Activated T-cell treated with anti-CD3 and anti-CD28 coated beads for 24 hours (primary cell): ENCODE measurements around the gene PLA2G2A.
"Not testable (repeated sequence)": the region's sequence is repeated elsewhere in the genome, so short reads cannot be mapped to it uniquely, and the experiment has no call there.

ENCODE experiments used
- DNase-seq: peaks from one replicate; pipeline ENCODE4 v3.0.0-alpha.2; 2020; ENCODE audit warnings: low read depth

The PLA2G2A gene

DNA sequence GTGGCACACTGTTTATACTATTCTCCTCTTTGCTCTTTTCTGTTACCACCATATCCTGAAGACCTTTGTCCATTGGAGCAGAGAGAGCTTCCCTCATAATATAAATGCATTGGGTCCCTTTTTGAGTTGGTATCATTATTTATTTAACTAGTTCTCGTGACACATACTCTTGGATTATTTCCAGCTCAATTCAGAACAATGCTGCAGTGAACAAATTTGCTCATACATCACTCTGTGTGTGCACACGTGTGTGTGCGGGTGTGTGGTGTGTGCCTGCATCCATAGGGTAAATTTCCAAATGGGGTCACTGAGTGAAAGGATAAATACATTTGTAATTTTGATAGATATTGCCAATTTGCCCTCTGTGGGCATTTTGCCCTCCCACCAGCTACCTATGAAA, 5.8 kb downstream of the PLA2G2A start:
- no peak for DNase-seq

DNA sequence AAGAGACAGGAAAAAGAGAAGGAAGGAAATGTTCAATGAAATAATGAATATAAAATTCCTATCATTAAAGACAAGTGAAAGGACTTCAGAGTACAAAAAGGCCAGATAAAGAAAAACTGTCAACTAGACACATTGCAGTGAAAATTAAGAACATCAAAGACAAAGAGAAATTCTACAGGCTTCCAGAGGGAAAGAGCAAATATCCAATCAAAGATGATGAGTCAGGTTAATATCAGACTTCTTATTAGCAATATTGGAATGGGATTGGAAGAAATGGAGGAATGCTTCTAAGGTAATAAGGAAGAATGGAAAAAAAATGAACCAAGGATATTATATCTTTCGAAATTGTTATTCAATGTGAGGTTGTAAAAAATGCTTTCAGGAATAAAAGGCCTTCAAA, 7.8 kb downstream of the PLA2G2A start:
- no peak for DNase-seq

DNA sequence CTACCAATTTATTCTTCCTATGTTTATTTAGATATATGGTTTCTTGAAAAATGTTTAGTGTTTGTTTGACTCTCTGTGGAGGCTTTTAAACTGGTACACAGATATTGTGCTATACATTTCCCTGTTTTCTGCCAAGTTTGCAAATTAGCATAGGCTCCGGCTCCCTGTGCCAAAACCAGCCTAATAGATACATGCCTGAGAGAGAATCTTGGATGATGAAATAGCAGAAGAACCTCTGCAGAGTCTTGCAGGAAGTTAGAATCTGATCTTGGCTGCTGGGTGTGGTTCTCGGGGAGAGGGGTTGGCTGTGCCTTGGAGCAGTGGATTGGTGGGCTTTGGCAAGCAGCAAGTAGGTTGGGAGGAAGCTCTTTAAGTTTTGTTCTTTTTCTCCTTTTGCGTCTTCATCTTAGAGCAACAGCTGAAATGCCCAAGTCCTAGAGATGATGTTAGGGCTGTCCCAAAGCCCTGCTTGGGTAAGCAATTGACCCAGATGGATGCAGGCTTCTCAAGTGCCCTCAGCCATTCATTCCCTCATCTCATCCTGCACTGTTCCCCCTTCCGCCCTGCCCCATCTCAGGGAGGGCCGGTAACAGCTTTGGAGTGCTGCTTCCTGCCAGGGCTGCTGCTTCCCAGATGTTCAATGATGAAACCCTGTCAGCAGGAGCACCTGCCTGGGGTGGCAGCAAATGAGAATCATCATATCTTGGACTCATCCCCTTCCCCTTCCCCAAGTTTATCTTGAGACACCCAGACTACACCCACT, 9.3 kb downstream of the PLA2G2A start:
- DNase-seq: no peak

DNA sequence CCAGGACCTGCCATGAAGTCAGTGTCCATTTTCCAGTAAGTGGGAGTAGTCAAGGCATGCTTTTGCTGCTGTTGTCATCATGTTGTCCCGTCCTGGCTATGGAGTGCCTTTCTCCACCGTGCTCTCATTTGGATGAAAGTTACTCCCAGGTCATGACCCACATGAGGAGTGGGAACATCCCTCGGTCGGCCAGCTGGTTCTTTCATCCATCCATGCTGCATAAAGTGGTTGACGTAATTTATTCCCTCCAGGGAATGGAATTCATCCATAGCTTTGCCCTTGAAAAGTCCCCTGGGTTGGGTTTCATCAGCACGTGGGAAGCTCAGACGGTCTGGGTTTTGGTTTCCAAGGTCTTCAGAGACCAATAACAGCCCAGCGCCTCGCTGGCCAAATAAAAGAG, 11.6 kb downstream of the PLA2G2A start:
- no peak for DNase-seq

DNA sequence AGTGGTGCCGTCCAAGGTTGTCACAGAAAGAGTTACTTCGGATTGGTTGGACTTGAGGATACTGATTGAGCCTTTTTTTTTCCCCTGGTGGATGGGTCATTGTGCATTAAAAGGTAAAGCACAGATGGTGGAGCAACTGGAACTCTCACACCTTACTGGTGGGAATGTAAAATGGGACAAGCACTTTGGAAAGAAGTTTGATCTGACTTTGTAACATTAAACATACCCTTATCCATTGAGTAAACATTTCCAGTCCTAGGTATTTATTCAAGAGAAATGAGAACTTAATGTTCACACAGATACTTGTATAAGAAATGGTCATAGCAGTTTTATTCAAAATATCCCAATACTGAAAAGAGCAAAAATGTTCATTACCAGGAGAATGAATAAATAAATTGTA, 14.9 kb downstream of the PLA2G2A start:
- DNase-seq: no peak

DNA sequence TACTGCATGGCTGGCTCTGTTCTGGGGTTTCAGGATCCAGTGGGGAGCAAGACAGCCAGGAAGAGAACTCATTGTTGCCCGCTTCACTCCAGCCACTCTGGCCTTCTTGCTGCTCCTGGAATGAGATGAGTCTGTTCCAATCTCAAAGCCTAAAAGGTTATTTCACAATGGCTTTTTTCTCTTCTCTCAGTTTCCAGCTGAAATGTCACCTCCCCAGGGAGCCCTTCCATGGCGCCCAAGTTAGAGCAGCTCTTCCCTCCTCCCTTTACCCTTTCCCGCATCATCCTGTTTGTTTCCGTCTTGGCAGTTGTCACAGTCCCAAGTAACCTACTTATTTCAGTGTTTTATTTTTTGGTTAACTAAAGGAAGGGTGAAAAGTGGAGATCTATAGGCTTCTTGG, 15.8 kb downstream of the PLA2G2A start:
- DNase-seq: no peak

DNA sequence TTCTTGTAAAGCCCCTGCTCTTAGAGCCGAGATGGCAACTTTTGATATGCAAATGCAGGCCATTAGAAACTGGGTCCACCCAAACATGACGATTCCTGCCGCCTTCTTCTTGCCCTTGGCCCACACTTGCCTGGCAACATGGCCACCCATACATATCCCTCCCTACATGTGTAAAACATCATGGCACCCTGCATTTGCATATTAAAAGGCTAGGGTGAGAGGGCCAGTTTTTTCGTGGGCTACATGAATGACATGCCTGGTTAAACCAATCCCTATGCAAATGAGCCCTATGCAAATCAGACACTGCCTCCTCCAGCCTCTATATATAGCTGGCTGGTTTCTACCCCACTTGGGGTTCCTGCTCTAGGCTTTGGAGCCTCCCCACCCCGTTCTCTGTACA, 18.8 kb downstream of the PLA2G2A start:
- DNase-seq: no peak

DNA sequence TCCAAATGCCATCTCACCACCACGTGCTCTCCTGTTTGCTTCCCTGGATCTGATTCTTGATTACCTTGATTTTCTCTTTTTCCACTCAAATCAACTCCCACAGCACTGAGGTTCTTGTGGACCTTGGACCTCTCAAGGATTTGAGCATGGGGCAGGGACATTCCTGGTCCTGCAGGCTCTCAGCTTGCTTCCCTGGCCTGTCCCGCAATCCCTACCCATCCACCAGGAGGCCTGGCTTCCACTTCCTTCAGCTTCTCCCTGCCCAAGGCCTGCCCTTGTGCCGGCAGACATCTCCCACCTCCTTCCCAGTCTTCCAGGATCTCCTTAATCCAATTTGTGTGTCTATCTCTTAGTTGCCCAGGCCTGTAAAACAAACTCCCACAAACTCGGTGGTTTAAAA, 21.6 kb downstream of the PLA2G2A start:
- no peak for DNase-seq

DNA sequence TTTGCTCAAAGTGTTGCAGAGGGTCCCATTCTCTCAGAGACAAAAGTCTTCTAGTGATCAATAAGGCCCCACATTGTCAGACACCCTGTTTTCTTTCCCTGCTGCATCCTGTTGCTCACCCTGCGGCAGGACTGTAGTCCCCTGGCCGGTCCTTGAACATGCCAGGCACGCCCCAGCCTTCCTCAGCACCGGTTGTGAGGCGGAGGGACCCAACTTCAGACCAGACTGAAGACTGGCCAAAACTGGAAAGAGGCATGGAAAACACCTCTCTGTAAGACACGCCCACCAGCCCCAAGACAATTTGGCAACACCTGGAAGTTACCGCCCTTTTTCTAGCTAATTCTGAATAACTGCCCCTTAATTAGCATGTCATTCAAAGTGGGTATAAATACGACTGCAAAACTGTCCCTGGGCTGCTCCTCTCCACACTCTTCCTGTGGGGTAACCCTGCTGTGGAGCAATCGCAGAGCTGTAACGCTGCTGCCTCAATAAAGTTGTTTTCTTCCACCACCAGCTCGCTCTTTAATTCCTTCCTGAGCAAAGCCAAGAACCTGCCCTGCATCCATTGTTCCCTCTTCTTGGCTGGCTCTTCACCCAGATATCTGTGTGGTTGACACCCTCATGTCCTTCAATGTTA, 23.8 kb downstream of the PLA2G2A start:
- no peak for DNase-seq

DNA sequence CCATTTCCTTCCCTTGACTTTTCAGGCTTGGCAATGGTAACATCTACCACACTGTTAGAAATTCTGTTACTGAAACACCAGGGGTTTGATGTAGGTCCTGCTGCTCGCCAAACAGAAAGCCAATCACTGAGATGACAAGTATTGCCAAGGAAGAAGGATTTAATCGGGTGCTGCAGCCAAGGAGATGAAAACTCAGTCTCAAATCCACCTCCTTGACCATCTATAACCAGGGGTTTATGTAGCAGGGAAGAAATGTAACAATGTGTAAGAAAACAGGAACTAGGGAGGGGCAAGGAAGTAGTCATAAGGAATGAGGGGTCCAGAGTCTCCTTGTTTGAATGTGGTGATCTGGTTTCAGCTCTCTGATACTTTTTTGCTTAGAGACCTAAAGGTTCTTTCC, 25.4 kb downstream of the PLA2G2A start:
- DNase-seq: no peak

DNA sequence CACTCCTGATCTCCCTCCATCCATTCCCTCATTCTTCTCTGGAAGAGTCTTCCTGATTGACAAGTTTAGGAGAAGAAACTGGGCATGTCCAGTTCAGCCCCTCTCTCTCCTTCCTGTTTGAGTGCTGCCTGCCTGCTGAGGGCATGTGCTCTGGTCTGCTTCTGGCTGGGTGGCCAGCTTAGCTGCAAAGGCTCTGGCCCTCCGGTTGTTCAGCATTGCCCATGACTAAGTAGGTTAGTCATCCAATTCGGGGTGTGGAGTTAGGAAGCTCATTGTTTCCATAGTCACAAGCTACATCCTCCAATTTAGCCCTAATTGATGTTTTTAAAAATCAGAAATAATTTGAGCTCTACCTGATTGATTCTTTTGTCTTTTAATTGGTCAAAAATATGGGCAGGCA, 30.4 kb downstream of the PLA2G2A start:
- DNase-seq: no peak

DNA sequence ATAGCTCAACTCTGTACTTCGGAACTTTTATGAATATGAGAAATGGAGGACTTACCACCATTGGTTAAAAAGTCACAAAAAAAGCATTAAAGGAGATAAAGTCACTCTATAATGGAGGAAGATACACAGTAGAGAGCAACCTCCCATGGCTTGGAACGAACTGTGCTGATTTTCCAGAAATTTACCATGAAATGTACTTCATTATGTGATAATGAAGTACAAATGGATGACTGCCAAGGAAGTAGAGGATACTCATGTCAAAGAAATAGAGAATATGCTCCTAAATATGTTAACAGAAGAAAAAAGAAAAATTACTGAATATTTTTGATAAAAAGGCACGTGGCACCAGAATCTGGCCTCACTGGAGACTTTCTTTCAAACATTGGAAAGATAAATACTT, 32.4 kb downstream of the PLA2G2A start:
- no peak for DNase-seq

DNA sequence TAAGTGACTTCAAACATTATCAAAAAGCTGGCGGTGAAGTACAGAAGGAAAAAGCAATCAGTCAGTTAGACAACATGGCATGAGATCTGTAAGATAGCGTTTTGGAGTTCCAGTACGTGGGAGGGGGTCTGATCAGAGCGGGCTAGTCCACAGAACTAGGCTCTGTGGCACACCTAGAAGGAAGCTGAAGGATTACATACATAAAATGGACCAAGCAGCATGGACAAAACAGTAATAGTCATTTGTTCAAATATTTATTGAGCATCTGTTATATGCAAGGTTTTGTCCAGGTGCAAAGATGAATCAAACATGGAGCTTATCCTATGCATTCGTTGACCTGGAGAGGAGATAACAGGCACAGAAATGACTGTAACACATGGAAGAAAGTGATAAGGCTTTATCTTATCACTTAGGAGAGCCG, 33.1 kb downstream of the PLA2G2A start:
- no peak for DNase-seq

DNA sequence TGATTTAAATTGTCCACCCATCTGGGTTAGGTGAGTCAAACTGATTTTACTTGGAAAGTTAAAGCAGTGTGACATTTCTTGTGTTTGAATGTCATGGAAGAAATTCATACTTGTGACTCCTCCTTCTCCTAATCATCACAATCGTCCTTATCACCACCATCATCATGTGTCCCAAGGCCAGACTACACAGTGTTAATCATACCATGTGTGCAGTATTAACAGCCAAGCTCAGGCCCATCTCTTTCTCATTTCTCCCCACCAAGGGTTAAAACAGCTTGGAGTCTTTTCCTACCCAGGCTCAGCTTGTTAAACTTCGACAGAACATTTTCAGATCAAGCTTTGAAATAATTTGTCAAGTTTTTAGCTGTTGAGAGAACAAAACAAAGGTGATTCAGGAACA, 33.5 kb downstream of the PLA2G2A start:
- DNase-seq: no peak

DNA sequence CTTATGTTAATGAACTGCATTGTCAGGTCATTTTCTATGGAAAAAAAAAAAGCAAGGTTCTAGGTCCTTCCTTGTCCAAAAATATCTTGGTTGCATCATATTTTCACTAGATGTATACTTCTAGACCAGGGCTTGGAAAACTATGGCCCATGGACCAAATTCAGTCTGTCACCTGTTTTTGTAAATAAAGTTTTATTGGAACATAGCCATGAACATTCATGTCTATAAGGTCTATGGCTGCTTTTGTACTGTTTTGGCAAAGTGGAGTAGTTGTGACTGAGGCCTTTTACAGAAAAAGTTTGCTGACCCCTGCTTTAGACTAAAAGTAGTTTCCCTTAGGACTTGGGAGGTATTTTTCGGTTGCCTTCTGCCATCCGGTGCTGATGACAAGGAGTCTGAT, 36.8 kb downstream of the PLA2G2A start:
- DNase-seq: no peak

DNA sequence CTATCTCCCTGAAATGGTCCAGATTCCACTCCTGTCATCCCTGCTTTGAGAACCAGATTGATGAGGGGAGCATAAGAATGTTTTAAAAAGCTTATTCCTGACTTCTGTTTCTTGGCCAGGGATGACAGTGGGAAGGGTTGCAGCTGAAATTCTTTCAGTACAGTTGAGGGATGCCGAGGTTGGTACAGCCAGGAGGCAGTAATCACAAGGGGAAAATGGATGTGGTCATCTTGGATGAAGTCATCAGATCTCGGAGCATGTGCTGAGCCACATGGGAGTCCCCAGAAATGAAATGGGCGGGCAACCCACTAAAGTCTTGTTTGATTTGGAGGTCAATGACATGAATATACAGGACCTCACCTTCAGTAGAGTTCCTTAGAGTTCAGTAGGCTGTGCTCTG, 37.3 kb downstream of the PLA2G2A start:
- no peak for DNase-seq

DNA sequence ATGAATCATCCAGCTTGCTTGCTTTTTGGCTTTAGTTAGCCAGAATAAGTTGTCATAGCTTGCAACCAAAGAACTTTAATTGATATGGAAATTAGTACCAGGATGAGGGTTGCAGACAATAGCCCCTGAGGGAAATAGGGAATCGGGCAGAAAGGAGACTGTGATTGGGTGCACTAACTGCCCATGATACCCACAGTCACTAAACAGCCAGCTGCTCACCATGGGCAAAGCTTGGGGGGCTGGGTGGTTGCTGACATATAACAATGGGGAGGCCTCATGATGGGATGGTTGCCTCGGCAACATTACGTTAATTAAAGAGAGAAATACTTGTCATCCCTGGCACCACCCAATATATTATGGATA, 38.2 kb downstream of the PLA2G2A start:
- no peak for DNase-seq

DNA sequence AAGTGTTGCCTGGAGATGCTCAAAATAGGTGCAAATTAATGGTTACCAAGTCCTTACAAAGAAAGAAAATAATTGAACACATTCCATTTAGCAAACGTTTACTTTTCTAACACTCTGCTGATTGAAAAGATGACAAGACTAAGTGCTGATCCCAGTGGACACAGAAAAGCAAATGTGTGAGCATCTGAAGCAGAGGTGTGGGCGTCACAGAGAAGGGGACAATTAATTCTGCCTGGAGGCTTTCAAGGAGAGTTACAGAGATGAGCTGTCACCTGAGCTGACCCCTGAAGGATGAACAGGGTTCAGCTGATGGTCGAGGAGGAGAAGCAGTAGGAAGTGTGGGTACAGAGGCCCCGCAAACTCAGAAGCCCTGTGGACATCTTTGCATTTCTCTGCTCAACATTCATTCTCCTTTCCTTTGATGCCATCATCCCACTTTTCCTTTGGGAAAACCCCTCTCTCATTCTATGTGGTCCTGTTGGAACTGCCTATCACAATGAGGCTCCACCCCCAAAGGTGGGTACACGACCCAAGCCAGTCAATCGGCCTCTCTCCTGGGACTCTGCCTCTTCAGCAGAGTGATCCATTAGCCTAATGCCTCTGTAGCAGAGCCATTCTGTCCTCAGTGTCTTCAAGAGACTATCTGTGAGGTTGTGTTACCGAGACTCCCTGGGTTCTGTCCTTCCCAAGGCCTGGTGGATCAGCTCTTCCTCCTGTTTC, 38.8 kb downstream of the PLA2G2A start:
- no peak for DNase-seq

DNA sequence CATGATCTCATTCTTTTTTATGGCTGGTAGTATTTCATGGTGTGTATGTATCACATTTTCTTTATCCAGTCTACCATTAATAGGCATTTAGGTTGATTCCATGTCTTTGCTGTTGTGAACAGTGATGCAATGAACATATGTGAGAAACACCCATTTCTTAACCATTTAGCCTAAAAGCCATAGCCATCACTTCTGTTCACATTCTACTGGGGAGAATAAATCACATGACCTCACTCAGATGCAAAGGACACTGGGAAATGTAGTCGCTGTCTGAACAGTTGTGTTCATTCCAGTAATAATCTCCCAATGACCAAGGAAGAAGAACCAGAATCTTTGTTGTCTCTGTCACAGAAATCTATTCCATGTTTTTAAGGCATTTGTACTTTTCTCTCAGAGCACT, 40.9 kb downstream of the PLA2G2A start:
- DNase-seq: no peak

DNA sequence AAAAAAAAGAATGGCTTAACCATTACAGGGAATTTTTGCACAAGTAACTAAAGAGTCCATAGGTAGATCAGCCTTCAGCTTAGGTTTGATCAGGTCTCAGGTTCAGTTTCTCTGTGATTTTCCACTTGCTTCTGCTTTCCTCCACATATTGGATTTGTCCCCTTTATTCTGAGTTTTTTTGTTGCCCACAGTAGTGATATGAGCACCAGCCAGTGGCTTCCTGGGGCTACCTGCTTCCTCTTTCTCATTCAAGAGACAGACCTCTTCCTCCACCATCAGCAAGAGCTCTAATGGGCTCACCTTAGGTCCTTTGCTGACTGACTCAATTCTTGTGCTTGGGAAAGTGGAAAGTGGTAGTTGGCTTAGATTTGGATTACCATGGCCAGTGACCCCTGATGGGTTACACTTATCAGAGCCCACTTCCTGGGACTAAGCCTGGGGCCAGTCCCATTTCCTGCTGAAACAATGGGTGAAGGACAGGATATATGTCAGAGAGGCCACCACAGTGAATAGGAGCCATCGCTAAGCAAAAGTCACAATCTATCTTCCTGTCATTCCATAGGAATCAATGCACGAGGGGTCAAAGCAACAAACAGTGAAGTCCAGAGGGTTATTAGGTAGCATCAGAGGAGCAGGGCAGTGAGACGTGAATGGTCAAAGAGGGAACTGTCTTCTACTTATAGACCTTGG, 43.2 kb downstream of the PLA2G2A start:
- DNase-seq: no peak

DNA sequence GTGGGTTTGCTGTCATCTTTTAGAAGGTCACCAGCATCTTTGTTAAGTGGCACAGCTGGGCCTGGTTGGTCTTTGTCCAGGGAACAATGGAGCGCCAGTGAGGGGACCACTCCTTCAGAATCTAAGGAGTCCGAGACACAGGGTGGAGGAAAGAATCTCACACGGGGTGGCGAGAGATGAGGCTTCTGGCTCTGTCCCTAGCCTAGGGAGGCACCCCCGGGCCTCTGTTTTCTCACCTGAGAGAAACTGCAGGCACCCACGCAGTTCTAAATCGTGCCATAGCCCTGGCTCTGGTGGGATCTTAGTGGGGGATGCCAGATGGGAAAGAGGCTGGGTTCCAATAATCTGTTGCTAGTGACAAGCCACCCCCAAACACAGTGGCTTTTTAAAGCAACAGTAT, 45.1 kb downstream of the PLA2G2A start:
- no peak for DNase-seq

DNA sequence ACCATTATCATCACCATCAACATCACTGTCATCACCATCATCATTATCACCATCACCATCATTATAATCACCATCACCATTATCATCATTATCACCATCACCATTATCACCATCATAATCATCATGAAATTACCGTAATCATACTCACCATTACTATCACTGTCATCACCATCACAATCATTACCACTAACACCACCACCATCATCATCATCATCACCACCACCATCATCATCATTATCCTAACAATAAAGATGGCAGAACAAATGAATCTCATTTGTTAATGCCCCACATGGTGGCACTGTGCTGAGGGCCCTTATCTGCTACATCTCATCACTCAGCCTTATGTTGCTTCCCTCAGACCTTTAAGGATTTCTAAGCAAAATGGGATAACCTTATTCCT, 46.6 kb downstream of the PLA2G2A start:
- no peak for DNase-seq

DNA sequence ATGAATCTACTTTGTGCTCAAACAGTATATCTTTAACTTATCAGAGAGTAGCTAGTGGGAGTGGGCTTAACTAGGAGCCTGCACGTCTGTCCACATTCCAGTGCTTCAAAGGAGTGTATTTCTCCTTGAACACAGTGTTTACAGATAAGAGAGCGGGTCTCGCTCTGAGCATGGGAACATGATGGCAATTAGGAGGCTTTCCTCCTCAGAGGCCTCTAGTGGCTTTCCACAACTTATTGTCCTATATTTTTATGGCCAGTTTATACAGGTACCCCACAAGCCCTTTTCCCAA, 52.3 kb downstream of the PLA2G2A start:
- DNase-seq: not testable (repeated sequence)
